T-helper 9 cell (primary cell): Measurements from ENCODE around the gene CIART.
"Not testable (repeated sequence)": the region's sequence is repeated elsewhere in the genome, so short reads cannot be mapped to it uniquely, and the experiment has no call there.

Experiments
- DNase-seq: peaks from one replicate; pipeline ENCODE4 v3.0.0-alpha.2; 2020

Gene CIART

DNA sequence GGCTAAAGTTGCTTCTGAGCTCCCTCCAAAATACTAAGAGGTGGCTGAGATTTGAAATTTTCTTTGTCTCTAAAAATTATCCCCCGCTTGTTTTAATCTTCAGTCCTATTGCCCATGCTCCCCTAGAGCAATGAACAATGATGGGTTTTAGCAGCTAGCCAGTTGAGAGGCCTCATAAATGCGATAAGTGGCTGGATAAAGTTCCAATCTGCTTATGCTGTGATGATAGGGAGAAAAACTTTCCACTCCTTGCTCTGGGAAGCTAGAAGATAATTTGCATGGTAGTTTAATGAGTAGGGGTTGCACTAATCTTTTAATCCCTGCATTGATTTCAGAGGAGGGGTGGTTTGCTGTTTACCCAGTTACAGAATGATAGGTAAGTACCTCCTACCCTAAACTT, 29.4 kb downstream of the CIART start:
- no peak for DNase-seq

DNA sequence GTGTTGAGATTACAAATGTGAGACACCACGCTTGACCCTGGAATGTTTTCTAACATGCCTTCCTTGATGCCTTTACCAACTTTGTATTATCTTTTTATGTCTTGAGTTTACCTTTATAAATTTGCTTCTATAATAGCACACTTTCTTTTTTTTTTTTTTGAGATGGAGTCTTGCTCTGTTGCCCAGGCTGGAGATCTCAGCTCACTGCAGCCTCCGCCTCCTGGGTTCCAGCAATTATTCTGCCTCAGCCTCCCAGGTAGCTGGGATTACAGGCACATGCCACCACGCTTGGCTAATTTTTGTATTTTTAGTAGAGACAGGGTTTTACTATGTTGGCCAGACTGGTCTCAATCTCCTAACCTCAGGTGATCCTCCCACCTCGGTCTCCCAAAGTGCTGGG, 32.3 kb downstream of the CIART start:
- not testable (repeated sequence) for DNase-seq

DNA sequence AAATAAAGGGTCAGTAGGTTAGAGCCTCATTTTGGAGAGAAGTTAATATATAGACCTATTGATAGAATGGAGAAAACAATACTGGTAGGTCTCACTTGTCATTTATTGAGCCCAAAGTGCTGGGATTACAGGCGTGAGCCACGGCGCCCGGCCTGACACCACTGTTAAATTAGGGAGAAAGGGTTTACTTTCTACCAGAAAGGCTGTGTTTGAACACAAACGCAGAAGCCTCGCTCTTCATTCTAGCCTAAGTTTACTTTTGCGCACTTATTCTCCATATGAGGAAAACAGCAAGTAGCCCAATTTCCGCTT, 38.3 kb downstream of the CIART start:
- DNase-seq: no peak

DNA sequence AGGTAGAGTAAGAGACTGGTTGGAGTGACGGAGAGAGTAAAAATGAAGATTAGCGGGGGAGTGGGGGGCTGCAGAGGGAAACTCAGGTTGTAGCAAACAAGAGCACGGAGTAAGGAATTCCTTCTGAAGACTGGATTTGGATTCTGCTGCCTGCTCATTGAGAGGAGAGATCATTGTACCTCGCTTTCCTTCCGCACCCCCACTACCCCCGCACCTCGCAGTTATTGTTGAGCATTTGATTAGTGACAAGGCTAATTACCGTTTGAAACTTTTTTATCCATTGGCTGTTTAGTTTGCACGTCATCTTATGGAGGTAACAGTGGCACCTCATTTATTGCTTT, 39.4 kb downstream of the CIART start:
- peak; percentile 5 for DNase-seq

DNA sequence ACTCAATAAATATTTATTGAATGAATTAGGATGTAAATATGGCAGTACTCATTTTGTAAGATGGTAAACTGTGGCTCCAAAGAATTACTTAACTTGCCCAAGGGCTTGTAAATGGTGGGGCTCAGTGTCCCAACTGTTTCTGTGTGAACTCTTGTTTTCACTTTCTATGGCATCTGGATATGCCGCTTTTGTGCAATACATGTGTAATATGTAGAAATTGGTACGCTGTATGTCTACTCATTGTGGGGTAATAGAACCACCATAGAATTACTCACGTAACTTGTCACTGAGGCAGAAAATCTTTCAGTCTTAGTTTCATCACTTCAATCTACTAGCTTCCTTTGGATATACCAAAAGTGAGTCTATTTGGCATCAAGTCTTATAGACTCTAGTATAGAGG, 40.0 kb downstream of the CIART start:
- no peak for DNase-seq

DNA sequence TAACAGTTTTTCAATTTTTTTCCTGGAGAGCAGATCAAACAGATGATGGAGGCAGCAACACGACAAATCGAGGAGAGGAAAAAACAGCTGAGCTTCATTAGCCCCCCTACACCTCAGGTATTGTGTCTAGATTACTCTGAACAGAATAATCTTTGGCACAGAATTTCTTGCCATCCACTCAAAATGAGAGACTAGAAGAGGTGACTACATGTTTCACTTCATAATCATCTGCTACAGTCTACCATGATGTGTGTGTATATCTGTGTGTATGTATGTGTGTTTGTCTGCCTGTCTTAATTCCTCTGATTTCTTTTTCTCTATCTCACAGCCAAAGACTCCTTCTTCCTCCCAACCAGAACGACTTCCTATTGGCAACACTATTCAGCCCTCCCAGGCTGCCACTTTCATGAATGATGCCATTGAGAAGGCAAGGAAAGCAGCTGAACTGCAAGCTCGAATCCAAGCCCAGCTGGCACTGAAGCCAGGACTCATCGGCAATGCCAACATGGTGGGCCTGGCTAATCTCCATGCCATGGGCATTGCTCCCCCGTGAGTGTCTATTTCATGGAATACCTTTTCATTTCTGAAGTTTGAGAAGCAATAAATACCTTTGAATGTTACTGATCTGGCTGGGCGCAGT, 50.4 kb downstream of the CIART start:
- DNase-seq: no peak
